ENCODE results near the gene MGAT5.

Gene MGAT5

DNA sequence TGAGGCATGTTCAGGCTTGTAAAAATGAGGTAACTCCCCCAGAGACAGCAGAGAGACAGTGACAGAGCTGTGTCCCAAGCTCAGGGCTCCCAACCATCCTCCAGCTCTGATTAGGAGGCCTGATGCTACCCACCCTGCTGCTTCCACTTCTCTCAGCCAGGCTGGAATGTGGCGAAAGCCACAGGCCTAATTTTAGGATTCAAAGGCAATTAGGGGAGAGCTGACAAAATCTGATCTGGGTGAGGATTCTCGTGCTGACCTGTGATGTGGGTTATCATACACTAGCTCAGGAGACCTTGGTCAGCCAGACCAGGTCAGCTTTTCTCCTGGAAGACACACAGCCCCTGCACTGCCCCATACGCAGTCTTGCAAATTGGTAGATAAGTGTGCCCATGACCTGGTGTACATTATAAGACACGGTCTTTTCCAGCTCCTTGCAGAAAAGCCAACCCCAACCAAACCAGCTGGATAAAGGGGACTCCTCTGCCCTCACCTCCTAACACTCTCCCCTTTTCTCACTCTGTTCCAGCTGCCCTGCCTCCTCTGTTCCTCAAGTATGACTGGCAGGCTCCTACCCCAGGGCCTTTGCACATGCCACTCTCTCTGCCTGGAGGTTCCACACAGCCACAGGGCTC, 225.9 kb downstream of the MGAT5 start:
- no peak overlapping the region for H3K27ac ChIP-seq
- no peak for DNase-seq (ENCODE audit: low read depth, low spot score)

DNA sequence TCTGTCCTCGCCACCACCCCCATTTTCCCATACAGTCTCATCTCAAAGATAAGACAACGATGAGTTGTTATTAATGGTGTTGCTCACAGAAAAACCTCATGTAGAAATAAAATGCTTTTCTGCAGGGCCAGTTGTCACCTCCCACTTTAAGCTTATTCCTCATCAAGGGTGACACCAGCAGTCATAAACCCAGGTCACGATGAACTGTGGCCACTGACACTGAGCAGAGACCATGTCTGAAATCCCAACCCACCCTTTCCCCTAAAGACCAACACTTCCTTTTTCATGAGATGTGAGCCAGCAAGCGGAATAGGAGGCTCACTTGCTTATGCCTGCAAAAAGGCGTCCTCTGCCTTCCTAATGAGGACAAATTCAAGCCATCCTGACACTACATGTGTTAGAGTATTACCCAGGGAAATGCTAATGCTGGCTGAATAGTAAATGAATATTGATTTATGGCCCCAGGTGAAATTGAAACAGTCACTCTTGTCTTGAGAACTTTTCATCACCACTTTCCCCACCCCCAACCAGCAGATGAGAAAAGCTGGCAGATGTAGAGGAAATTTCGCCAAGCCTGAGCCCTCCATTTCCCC, 228.4 kb downstream of the MGAT5 start:
- H3K27ac ChIP-seq = no peak overlapping the region
- no peak for DNase-seq (ENCODE audit: low read depth, low spot score)

DNA sequence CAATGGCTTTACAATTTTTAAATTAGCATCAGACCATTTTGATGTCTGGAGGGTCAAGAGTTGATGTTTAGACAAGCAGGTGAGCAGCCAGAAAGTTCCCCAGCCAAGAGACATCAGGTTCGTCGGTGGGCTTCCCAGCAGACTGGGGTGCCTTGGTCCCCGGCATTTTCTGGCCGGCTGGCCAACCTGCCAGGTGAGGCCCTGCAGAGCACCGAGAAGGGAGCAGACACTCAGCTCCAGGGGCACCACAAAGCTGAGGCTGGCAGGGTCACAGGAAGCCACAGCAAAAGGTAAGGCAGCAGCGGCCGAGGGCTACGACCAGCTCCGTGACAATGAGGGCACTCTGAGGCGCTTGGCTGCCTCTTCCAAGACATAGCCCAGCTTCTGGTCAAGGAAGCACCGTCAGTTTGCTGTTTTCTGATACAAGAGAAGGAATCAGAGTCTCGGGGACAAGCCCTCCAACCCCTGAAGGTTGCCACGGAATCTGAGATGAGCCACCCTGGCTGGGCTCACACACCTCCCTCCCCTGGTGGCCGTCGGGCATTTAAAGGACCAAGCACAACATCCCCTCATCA, 229.0 kb downstream of the MGAT5 start:
- no peak overlapping the region for H3K27ac ChIP-seq
- no peak for DNase-seq (ENCODE audit: low read depth, low spot score)

DNA sequence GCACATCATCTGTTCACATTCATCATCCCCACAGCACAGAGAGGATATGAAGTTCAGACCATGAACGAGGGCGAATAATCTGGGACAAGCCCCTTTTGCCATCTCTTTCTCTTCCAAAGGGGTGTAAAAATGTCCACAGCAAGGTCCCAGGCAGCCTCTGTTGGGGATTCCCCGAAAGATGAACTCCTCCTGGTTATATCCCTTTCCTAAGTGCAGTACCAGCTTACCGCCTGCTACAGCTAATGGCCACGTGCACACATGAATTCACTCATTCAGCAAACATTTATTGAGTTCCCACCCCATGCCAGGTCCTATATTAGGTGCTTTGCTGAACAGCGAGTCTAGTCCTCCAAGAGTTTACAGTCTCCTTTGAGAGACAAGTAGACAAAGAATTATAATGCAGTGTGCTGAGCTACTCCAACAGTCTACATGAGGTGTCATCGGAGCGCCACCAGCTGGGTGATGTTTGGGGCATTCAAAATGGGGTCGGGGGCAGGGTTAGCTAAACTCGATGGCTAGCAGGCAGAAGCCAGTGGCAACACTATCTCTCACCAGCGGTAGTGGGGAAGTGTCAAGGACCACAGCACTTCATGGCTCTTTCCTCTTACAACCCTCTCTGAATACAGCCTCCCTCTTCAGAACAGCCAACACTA, 236.0 kb downstream of the MGAT5 start:
- H3K27ac ChIP-seq = no peak overlapping the region
- no peak for DNase-seq (ENCODE audit: low read depth, low spot score)

DNA sequence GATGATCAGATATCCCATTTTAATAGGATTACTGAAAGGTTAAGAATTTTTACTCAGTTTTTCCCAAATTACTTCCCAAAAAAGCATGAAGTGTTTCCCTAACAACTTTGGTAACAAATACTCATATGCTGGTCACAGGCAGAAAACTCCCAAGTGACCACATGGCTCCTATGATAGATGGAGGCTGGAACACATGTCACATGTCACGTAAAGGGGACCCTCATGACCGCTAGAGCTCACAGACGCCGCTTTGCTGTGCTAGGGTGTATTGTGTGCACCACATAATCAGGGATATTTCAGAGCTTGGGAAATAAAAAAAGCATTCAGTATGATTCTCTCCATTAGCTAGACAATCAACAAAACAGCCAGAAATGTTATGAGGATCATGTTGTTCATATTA, 236.7 kb downstream of the MGAT5 start:
- no peak for DNase-seq (ENCODE audit: low read depth, low spot score)
- H3K27ac ChIP-seq = no peak overlapping the region

DNA sequence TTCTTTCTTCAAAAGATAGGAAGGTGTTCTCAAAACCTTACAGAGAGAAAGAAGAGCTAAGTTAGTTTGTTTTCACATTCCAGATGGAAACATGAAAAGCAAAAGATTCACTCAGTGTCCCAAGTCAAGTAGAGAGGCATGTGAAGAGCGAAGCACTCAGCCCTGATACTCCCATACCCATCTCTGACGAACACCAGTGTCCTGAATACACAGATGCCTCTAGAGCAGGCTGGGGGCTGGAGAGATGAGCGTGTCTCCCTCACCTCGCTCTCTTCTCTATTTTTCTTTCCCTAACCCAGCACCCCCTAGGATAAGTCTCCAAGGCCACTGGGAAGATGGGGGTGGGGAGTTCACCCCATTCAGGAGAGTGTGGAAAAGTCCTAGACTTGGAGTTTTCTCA, 237.2 kb downstream of the MGAT5 start:
- DNase-seq (ENCODE audit: low read depth, low spot score) = no peak
- no peak overlapping the region for H3K27ac ChIP-seq

DNA sequence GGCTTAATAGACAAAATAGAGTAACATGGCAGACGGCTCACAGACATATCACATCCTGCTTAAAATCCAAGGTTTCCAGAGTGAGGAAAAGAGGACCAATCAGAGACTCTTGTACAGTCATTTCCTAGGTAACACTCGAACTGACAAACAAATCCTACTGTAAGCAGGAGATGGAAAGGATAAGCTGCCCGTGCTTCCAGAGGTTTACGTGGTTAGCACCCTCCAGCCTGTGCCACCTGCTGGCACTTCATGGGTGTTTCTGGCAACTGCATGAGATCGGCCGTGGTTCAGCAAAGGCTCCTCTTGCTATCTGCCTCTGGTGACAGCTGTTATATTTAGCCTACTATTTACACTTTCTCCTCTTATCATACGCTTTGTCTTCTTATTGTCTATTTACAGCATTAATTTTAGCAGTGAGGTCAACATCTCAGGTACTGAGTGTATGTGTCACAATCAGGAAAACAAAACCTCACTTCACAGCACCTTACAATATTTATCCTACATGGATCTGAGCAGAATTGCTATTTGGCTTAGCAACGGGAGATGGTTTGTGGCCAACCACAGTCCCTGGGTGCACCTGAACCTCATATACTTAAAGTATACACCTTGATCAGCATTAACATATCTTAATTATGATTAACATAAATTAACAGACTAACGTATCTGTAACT, 238.0 kb downstream of the MGAT5 start:
- DNase-seq (ENCODE audit: low read depth, low spot score) = no peak
- no peak overlapping the region for H3K27ac ChIP-seq

DNA sequence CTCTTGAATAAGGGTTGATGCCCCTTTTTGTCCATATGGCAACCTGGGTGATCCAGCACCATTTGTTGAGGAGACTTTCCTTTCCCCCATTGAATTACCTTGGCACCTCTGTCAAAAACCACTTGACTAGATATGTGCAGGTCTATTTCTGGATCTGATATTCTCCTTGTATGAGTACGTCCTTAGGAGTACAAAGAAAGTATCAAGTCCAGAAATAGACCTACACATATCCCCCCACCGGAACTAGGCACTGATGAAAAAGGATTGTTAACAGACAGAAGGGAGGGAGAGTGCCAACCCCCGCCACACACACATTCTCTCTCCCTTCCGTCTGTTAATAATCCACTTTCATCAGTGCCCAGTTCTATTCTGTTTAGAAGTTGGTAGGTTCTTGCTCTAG, 239.9 kb downstream of the MGAT5 start:
- H3K27ac ChIP-seq = no peak overlapping the region
- no peak for DNase-seq (ENCODE audit: low read depth, low spot score)

DNA sequence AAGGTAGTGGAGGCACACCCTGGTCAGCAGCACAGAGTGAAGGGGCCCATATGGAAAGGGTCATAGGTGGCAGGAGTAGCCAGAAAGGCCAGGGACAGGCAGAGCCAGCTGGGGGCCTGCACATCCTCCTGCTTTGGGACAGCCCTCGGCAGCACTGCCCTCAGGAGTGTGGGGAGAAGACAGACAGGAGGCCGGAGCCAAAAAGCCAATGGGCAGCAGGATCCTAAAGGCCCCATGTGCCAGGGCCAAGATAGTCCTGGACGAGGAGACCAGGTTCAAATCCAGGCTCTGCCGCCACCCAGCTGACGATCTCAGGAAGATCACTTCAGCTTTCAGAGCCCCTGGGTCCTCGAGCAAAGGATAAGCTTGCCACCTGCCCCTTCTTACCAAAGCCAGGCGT, 244.8 kb downstream of the MGAT5 start:
- H3K27ac ChIP-seq = no peak overlapping the region
- DNase-seq (ENCODE audit: low read depth, low spot score) = no peak

DNA sequence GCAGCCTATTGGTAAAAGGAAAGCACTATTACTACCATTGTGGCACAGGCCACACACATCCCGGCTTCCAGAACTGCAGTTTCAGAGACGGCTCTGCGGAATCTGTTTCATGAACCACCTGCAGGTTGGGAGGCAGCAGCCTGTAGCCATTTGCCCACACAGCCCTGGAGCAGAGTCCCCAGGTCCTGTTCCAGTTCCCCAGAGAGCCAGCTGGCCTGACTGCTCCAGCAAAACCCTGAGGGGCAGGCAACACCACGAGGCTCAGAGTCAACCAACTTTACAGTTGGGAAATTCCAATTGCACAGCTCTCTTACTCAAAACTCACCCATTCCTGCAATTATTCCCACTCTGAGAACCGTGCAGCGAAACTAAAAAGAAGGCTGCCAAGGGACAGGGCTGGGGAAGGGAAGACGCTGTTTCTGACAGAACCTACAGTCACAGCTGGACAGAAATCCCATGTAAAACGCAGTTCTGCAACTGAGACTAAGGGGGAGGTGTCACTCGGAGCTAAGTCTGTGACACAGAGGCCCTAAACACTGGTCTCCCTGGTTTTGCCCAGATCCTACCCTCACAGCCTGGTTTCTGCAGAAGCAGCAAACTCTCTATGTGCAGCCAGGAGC, 245.5 kb downstream of the MGAT5 start:
- DNase-seq (ENCODE audit: low read depth, low spot score) = no peak
- H3K27ac ChIP-seq = no peak overlapping the region

DNA sequence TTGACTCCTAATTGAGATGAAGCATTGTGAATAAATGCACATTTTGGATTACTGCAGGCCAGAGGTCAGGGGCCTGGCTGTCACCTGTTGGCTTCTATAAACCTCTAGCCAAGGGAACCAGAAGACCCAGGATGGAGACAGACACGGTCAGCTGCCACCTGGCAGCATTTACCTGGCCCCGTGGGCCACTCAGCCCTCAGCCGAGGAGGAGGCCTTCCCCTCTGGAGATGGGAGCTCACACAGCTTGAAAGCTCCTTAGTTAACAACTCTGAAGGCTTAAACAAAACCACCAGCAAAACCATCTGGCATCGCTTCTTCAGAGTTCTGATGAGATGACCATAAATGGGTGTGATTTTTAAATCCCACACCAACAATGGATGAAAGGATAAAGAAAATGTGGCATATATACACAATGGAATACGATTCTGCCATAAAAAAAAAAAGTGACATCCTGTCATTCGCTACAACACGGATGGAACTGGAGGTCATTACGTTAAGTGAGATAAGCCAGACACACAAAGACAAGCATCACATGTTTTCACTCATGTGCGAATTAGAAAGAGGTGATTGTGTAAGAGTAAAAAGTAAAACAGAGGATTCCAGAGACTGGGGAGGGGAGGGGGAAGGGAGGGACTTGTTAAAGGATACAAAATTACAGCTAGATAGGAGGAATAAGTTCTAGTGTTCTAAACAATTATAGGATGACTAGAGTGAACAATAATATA, 246.5 kb downstream of the MGAT5 start:
- DNase-seq (ENCODE audit: low read depth, low spot score) = no peak
- no peak overlapping the region for H3K27ac ChIP-seq

DNA sequence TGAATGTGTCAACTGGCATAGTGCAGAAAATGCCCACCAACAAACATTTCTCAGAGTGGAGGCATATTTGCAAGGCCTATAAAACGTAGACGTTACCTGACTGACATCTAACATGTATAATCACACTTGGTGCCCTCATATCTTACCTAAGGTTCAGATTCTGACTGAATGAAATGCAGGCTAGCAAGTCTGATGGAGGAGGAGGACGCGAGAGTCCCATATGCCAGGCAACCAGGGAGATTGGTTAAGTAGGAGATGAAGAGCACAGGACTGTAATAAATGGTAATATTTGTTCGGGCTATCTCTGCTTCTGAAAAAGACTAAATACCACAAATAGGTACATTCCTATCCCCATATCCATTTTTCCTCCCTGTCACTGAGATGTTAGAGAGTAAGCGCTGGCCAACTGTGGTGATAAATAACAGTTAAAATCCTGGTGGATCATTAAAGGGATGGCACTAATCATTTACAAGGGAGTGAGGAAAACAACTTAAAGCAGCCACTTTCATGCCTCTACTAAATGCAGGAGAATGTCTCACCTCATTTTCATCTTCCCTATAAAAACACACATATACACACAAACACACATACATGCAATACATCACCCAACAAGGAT, 247.7 kb downstream of the MGAT5 start:
- no peak for DNase-seq (ENCODE audit: low read depth, low spot score)
- no peak overlapping the region for H3K27ac ChIP-seq

DNA sequence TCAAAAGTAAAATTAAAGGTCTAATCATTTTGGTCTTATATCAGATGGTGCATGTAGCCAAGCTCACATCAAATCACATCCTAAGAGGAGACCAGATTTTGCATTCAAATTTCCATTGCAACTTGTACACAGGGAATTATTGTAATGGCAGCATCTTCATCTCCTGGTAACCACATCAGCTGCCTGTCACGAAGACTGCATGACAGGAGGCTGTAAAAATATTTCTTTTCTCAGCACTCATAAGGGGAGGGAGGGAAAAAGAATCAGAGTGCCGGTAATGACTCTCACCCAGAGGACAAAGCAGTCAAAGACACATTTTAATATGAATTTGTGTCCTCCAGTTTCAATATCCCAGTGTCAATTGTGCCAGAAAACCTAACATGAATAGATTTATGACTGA, 248.2 kb downstream of the MGAT5 start:
- DNase-seq (ENCODE audit: low read depth, low spot score) = no peak
- no peak overlapping the region for H3K27ac ChIP-seq
